Naive thymus-derived CD4-positive, alpha-beta T cell (primary cell): ENCODE data around the gene PCNP. TPM values are rescaled to one million over a fixed set of nuclear protein-coding genes. Genes with fewer than 3 reads are reported as not detected.

Experiments
- ATAC-seq: fragments of 150-1000 bp; cut with Tn5 transposase; 2 replicates; pipeline ENCODE4 v1.10.0; 2021; ENCODE audit warnings: mild to moderate bottlenecking, moderate library complexity
- CTCF ChIA-PET: fragments of 350-600 bp; sonication (Branson Sonifier 250); formaldehyde crosslinking; loops from one replicate; lab custom pipeline; 2021; ENCODE audit warnings: antibody characterized with exemption; lab: Charles Lee
- POLR2A ChIA-PET: fragments of 350-600 bp; sonication (Branson Sonifier 250); formaldehyde crosslinking; loops from one replicate; lab custom pipeline; 2021; ENCODE audit warnings: antibody characterized with exemption, inconsistent platforms; lab: Charles Lee
- DNase-seq, 9 donors: peaks; one replicate each; pipeline versions ENCODE4 v3.0.0 to v3.0.0-alpha.2; 2020 to 2022; ENCODE audit warnings: mixed read lengths in 1 of 9
- H3K27ac ChIP-seq: one replicate; pipeline ENCODE4 v1.7.0; 2013; ENCODE audit warnings: mild to moderate bottlenecking, low read depth, low read length, moderate library complexity
- H3K27me3 ChIP-seq, 2 donors: one replicate each; pipeline ENCODE4 v1.7.0; 2013; ENCODE audit warnings: low read length in 2 of 2, mild to moderate bottlenecking in 2 of 2, moderate library complexity in 2 of 2; ENCODE audit not compliant: control insufficient read depth in 2 of 2, insufficient read depth in 2 of 2
- H3K36me3 ChIP-seq, 3 experiments: 1 replicate in 2 of 3; 2 replicates in 1 of 3; pipeline ENCODE4 v1.7.0; 2013; ENCODE audit warnings: low read length in 3 of 3, mild to moderate bottlenecking in 3 of 3, moderate library complexity in 1 of 3; ENCODE audit not compliant: insufficient read depth in 3 of 3, control insufficient read depth in 2 of 3
- H3K4me1 ChIP-seq, 2 donors: one replicate each; pipeline ENCODE4 v1.7.0; 2013; ENCODE audit warnings: low read length in 2 of 2, mild to moderate bottlenecking in 2 of 2, moderate library complexity in 1 of 2; ENCODE audit not compliant: control insufficient read depth in 2 of 2, insufficient read depth in 2 of 2
- H3K4me3 ChIP-seq: 2 replicates; pipeline ENCODE4 v1.7.0; 2013; ENCODE audit warnings: mild to moderate bottlenecking, low read length
- H3K9me3 ChIP-seq, 3 experiments: 1 replicate in 2 of 3; 2 replicates in 1 of 3; pipeline ENCODE4 v1.7.0; 2013; ENCODE audit warnings: low read length in 3 of 3; ENCODE audit not compliant: control insufficient read depth in 2 of 3
- H3K27ac Mint-ChIP-seq, 9 donors: one replicate each; pipeline ENCODE4 v1.8.0; 2020 to 2022; ENCODE audit warnings: mixed read lengths in 9 of 9, mild to moderate bottlenecking in 8 of 9, moderate library complexity in 5 of 9, inconsistent platforms in 2 of 9
- H3K27me3 Mint-ChIP-seq, 5 donors: one replicate each; pipeline ENCODE4 v1.8.0; 2021 to 2022; ENCODE audit warnings: mixed read lengths in 5 of 5, mild to moderate bottlenecking in 1 of 5
- H3K36me3 Mint-ChIP-seq, 5 donors: one replicate each; pipeline ENCODE4 v1.8.0; 2020 to 2022; ENCODE audit warnings: mixed read lengths in 5 of 5, mild to moderate bottlenecking in 3 of 5, inconsistent platforms in 1 of 5
- H3K4me1 Mint-ChIP-seq, 7 donors: one replicate each; pipeline ENCODE4 v1.8.0; 2020 to 2022; ENCODE audit warnings: mixed read lengths in 7 of 7, mild to moderate bottlenecking in 3 of 7, inconsistent platforms in 1 of 7
- H3K4me3 Mint-ChIP-seq, 10 donors: one replicate each; pipeline ENCODE4 v1.8.0; 2020 to 2022; ENCODE audit warnings: mild to moderate bottlenecking in 10 of 10, mixed read lengths in 10 of 10, moderate library complexity in 6 of 10, inconsistent platforms in 2 of 10
- H3K9me3 Mint-ChIP-seq, 11 donors: one replicate each; pipeline ENCODE4 v1.8.0; 2020 to 2022; ENCODE audit warnings: mixed read lengths in 11 of 11, mild to moderate bottlenecking in 4 of 11, inconsistent platforms in 1 of 11, moderate library complexity in 1 of 11
- intact Hi-C, 2 donors: fragments of 100-400 bp; cut with micrococcal nuclease; formaldehyde crosslinking; loops; one replicate each; pipeline ENCODE4 v1.15.1; 2023
- polyA plus RNA-seq, 2 donors: library from polyadenylated mRNA; unstranded; fragments of 300-500 nt; fragmentation: Illumina TruSeq; gene quantifications; one replicate each; pipeline ENCODE4 v1.2.3, GENCODE V29; 2021
- total RNA-seq, 6 experiments: library from RNA in 5 of 6; stranded (reverse) in 5 of 6; gene quantifications; 1 replicate in 5 of 6; 2 replicates in 1 of 6; pipeline ENCODE4 v1.2.3 and lab custom pipeline; 2021 to 2026

The PCNP gene
- total and polyA plus RNA-seq, 7 experiments from 2014 or later: 78.2 to 172 (median 154) TPM

GRCh38 chr3:101634591-101635196, 60.7 kb downstream of the PCNP start:
- H3K4me3 Mint-ChIP-seq: no peak overlapping the region
- DNase-seq (peak in 1 of 9 donors; percentile 11), ATAC-seq (no peak)
- no peak overlapping the region for H3K4me3 ChIP-seq
- H3K4me1 ChIP-seq: no peaks in the 10 kb centered on the region
- H3K9me3 Mint-ChIP-seq: no peaks in the 10 kb centered on the region
- no peak overlapping the region for H3K27ac Mint-ChIP-seq
- intact Hi-C loops: loop anchor here in 1 of 2 donors (5.0 kb wide), 2 partner anchors 42 to 252 kb away; no protein-coding TSS in a partner anchor
- no peaks in the 10 kb centered on the region for H3K36me3 ChIP-seq
- H3K27ac ChIP-seq: no peak overlapping the region
- ChIA-PET CTCF (interaction anchor here (0.6 kb wide), 1 partner anchor 1613 kb away, joined by 3 read pairs; no protein-coding TSS in a partner anchor), POLR2A (no interaction called here)
- H3K9me3 ChIP-seq: no peaks in the 10 kb centered on the region
- no peaks in the 10 kb centered on the region for H3K27me3 Mint-ChIP-seq
- H3K36me3 Mint-ChIP-seq: no peaks in the 10 kb centered on the region
- H3K27me3 ChIP-seq: no peaks in the 10 kb centered on the region
- peaks cover 0 to 5% (median 4%) of the 10 kb centered on the region in 7 donors for H3K4me1 Mint-ChIP-seq

- DNase-seq (peak in 1 of 9 donors; percentile 1), ATAC-seq (no peak)
- Mint-ChIP-seq H3K27ac (no peak overlapping the region), H3K9me3 (no peaks in the 10 kb centered on the region), H3K4me1 (peaks cover 0 to 5% (median 4%) of the 10 kb centered on the region in 7 donors), H3K27me3 (no peaks in the 10 kb centered on the region), H3K4me3 (no peak overlapping the region), H3K36me3 (no peaks in the 10 kb centered on the region)
- intact Hi-C loops: loop anchor here in 1 of 2 donors (5.0 kb wide), 2 partner anchors 43 to 253 kb away; no protein-coding TSS in a partner anchor
- POLR2A ChIA-PET: interaction anchor here (0.6 kb wide), 1 partner anchor 414 kb away, joined by 3 read pairs; no protein-coding TSS in a partner anchor
- Histone ChIP-seq H3K27me3 (no peaks in the 10 kb centered on the region), H3K36me3 (no peaks in the 10 kb centered on the region), H3K4me1 (no peaks in the 10 kb centered on the region), H3K9me3 (no peaks in the 10 kb centered on the region), H3K4me3 (no peak overlapping the region), H3K27ac (no peak overlapping the region)
- CTCF ChIA-PET: interaction anchor here (0.6 to 0.8 kb wide), 2 partner anchors 61 to 1613 kb away, joined by 3 to 4 read pairs; no protein-coding TSS in a partner anchor
Measured at GRCh38 chr3:101635345-101635744, 61.4 kb downstream of the PCNP start.

GRCh38 chr3:101635954-101636798, 62.2 kb downstream of the PCNP start:
- intact Hi-C loops: loop anchor here (1.0 to 5.0 kb wide), 7 partner anchors 44 to 899 kb away; partner anchors contain the start of gene PCNP (in 1 of the 2)
- H3K9me3 ChIP-seq: no peaks in the 10 kb centered on the region
- H3K4me3 ChIP-seq: no peak overlapping the region
- DNase-seq: peak; percentile 31 to 72 (median 65)
- ATAC-seq: peak; percentile 92
- H3K36me3 ChIP-seq: no peaks in the 10 kb centered on the region
- Mint-ChIP-seq H3K27ac (no peak overlapping the region), H3K27me3 (no peaks in the 10 kb centered on the region), H3K4me3 (no peak overlapping the region), H3K9me3 (no peaks in the 10 kb centered on the region), H3K4me1 (peaks cover 0 to 5% (median 4%) of the 10 kb centered on the region in 7 donors), H3K36me3 (no peaks in the 10 kb centered on the region)
- no peaks in the 10 kb centered on the region for H3K27me3 ChIP-seq
- no peaks in the 10 kb centered on the region for H3K4me1 ChIP-seq
- H3K27ac ChIP-seq: no peak overlapping the region
- ChIA-PET POLR2A (interaction anchor here (0.6 kb wide), 1 partner anchor 413 kb away, joined by 3 read pairs; no protein-coding TSS in a partner anchor), CTCF (interaction anchor here (0.6 to 1.3 kb wide), 6 partner anchors 43 to 902 kb away, joined by 3 to 4 read pairs (median 3); no protein-coding TSS in a partner anchor)

- H3K27ac Mint-ChIP-seq: peak overlapping the region in 2 of 9 donors; percentile 10 to 32
- H3K27me3 ChIP-seq: no peaks in the 10 kb centered on the region
- no peaks in the 10 kb centered on the region for H3K9me3 Mint-ChIP-seq
- H3K9me3 ChIP-seq: no peaks in the 10 kb centered on the region
- POLR2A ChIA-PET: no interaction called here
- CTCF ChIA-PET: interaction anchor here (1.1 to 1.3 kb wide), 2 partner anchors 406 to 567 kb away, joined by 3 read pairs; no protein-coding TSS in a partner anchor
- DNase-seq: peak in 1 of 9 donors; percentile 1
- H3K4me1 Mint-ChIP-seq: peaks cover 0 to 5% (median 4%) of the 10 kb centered on the region in 7 donors
- no peak for ATAC-seq
- intact Hi-C loops: loop anchor here in 1 of 2 donors (5.0 kb wide), 2 partner anchors 45 to 255 kb away; no protein-coding TSS in a partner anchor
- no peaks in the 10 kb centered on the region for H3K27me3 Mint-ChIP-seq
- H3K4me3 Mint-ChIP-seq: no peak overlapping the region
- H3K27ac ChIP-seq: no peak overlapping the region
- no peaks in the 10 kb centered on the region for H3K4me1 ChIP-seq
- no peaks in the 10 kb centered on the region for H3K36me3 ChIP-seq
- no peaks in the 10 kb centered on the region for H3K36me3 Mint-ChIP-seq
- H3K4me3 ChIP-seq: no peak overlapping the region
Measured at GRCh38 chr3:101637451-101637850, 63.5 kb downstream of the PCNP start.

- intact Hi-C loops: loop anchor here in 1 of 2 donors (5.0 kb wide), 2 partner anchors 46 to 256 kb away; no protein-coding TSS in a partner anchor
- no peak overlapping the region for H3K27ac ChIP-seq
- DNase-seq (peak in 1 of 9 donors; percentile 17), ATAC-seq (no peak)
- H3K27ac Mint-ChIP-seq: no peak overlapping the region
- CTCF ChIA-PET: no interaction called here
- no peaks in the 10 kb centered on the region for H3K36me3 ChIP-seq
- H3K9me3 ChIP-seq: no peaks in the 10 kb centered on the region
- no peak overlapping the region for H3K4me3 ChIP-seq
- no peaks in the 10 kb centered on the region for H3K27me3 ChIP-seq
- no peak overlapping the region for H3K4me3 Mint-ChIP-seq
- no peaks in the 10 kb centered on the region for H3K27me3 Mint-ChIP-seq
- H3K4me1 Mint-ChIP-seq: peaks cover 0 to 10% (median 8%) of the 10 kb centered on the region in 7 donors
- POLR2A ChIA-PET: no interaction called here
- no peaks in the 10 kb centered on the region for H3K36me3 Mint-ChIP-seq
- H3K4me1 ChIP-seq: peaks cover 0 to 4% of the 10 kb centered on the region in 2 donors
- no peaks in the 10 kb centered on the region for H3K9me3 Mint-ChIP-seq
Measured at GRCh38 chr3:101638261-101638745, 64.3 kb downstream of the PCNP start.

- no peak overlapping the region for H3K4me3 Mint-ChIP-seq
- Histone ChIP-seq H3K27me3 (no peaks in the 10 kb centered on the region), H3K27ac (no peak overlapping the region), H3K4me3 (no peak overlapping the region), H3K9me3 (no peaks in the 10 kb centered on the region), H3K36me3 (no peaks in the 10 kb centered on the region), H3K4me1 (peaks cover 11 to 13% of the 10 kb centered on the region in 2 donors)
- POLR2A ChIA-PET: no interaction called here
- H3K4me1 Mint-ChIP-seq: peaks cover 6 to 21% (median 19%) of the 10 kb centered on the region in 7 donors
- intact Hi-C loops: loop anchor here in 1 of 2 donors (5.0 kb wide), 2 partner anchors 47 to 257 kb away; no protein-coding TSS in a partner anchor
- H3K27me3 Mint-ChIP-seq: no peaks in the 10 kb centered on the region
- H3K36me3 Mint-ChIP-seq: no peaks in the 10 kb centered on the region
- no peak overlapping the region for H3K27ac Mint-ChIP-seq
- DNase-seq (peak in 1 of 9 donors; percentile 15), ATAC-seq (no peak)
- CTCF ChIA-PET: no interaction called here
- no peaks in the 10 kb centered on the region for H3K9me3 Mint-ChIP-seq
Measured at GRCh38 chr3:101639280-101639963, 65.4 kb downstream of the PCNP start.
